Endodermal cell (in vitro differentiated cells): ENCODE data around the gene CCR8. TPM values are rescaled to one million over a fixed set of nuclear protein-coding genes. Genes with fewer than 3 reads are reported as not detected.

Experiments used
- DNase-seq: peaks from one replicate; pipeline ENCODE4 v3.0.0-alpha.2; 2017
- H3K27ac ChIP-seq: 2 replicates; pipeline ENCODE4 v1.5.1; 2013; ENCODE audit warnings: mild to moderate bottlenecking, low read depth, low read length, moderate library complexity
- H3K27me3 ChIP-seq: 2 replicates; pipeline ENCODE4 v1.6.1; 2013; ENCODE audit warnings: mild to moderate bottlenecking, low read length, moderate library complexity; ENCODE audit not compliant: insufficient read depth, control insufficient read depth, poor library complexity, severe bottlenecking
- H3K36me3 ChIP-seq: 2 replicates; pipeline ENCODE4 v1.7.0; 2013; ENCODE audit warnings: mild to moderate bottlenecking, low read length, moderate library complexity; ENCODE audit not compliant: control insufficient read depth, insufficient read depth
- H3K4me1 ChIP-seq: one replicate; pipeline ENCODE4 v1.7.0; 2013; ENCODE audit warnings: low read length; ENCODE audit not compliant: control insufficient read depth, insufficient read depth
- H3K4me3 ChIP-seq: 2 replicates; pipeline ENCODE4 v1.5.1; 2013; ENCODE audit warnings: mild to moderate bottlenecking, low read length, moderate library complexity
- H3K9ac ChIP-seq: 2 replicates; pipeline ENCODE4 v1.6.1; 2013; ENCODE audit warnings: mild to moderate bottlenecking, low read length, moderate library complexity; ENCODE audit not compliant: poor library complexity, severe bottlenecking; ENCODE audit errors: extremely low read depth
- H3K9me3 ChIP-seq: 2 replicates; pipeline ENCODE4 v1.6.1; 2013; ENCODE audit warnings: mild to moderate bottlenecking, low read length, moderate library complexity; ENCODE audit not compliant: control insufficient read depth
- H3K27ac Mint-ChIP-seq: 2 replicates; pipeline ENCODE4 v1.8.0; 2020; ENCODE audit warnings: mixed read lengths
- H3K27me3 Mint-ChIP-seq: 2 replicates; pipeline ENCODE4 v1.8.0; 2021; ENCODE audit warnings: mild to moderate bottlenecking, mixed read lengths; ENCODE audit not compliant: insufficient read depth
- H3K36me3 Mint-ChIP-seq: 2 replicates; pipeline ENCODE4 v1.8.0; 2020; ENCODE audit warnings: low read depth, mixed read lengths
- H3K4me1 Mint-ChIP-seq: 2 replicates; pipeline ENCODE4 v1.8.0; 2020; ENCODE audit warnings: mixed read lengths
- H3K4me3 Mint-ChIP-seq: 2 replicates; pipeline ENCODE4 v1.8.0; 2020; ENCODE audit warnings: mild to moderate bottlenecking, moderate library complexity, mixed read lengths
- H3K9me3 Mint-ChIP-seq: 2 replicates; pipeline ENCODE4 v1.8.0; 2020; ENCODE audit warnings: mild to moderate bottlenecking, mixed read lengths
- WGBS, 2 experiments: methylation state at CpG; one replicate each; pipeline versions ENCODE4 v1.1.5 to v1.1.7; 2013; ENCODE audit warnings: missing lambda C conversion rate in 2 of 2, mixed read lengths in 1 of 2; ENCODE audit not compliant: insufficient coverage in 1 of 2, insufficient read length in 1 of 2; 5-methylcytosine and 5-hydroxymethylcytosine counted together
- total RNA-seq, 2 donors: library from RNA; stranded (reverse); fragmentation: NEBNext Ultra II Directional in 1 of 2; extraction: Animal tissue kit (Norgen Biotek cat#: 25700) in 1 of 2; gene quantifications; 2 replicates in 1 of 2; 3 replicates in 1 of 2; pipeline ENCODE4 v1.2.1, GENCODE V29; 2021
- TF ChIP-seq, protein P1 (sequence below): fragments of 200-600 bp; sonication (generic); conservative IDR thresholded peaks from 2 replicates; pipeline ENCODE4 v1.5.0; 2021; ENCODE audit warnings: antibody characterized with exemption, mild to moderate bottlenecking

CCR8 gene
- total RNA-seq, 2 donors from 2014 or later = 0.22 TPM; not detected in 1

DNA sequence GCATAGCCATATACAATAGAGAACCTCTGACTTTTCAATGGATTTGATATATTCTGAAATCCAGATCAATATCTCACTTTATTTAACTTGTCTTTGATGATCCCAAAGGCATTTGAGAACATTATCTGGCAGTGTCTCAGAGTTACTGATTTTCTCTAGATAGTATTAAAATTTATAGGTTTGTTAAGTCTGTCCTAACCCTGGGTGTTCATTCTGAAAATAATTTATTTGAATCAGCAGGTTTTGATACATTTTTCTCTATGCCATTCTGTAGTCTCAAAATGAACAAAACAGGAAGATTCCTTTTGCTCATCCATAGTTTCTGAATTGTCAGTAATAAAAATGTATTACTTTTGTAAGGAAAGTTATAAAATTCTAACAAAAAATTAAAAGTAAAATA lies 14.3 kb downstream of the CCR8 start:
- TF ChIP-seq, protein P1, sequence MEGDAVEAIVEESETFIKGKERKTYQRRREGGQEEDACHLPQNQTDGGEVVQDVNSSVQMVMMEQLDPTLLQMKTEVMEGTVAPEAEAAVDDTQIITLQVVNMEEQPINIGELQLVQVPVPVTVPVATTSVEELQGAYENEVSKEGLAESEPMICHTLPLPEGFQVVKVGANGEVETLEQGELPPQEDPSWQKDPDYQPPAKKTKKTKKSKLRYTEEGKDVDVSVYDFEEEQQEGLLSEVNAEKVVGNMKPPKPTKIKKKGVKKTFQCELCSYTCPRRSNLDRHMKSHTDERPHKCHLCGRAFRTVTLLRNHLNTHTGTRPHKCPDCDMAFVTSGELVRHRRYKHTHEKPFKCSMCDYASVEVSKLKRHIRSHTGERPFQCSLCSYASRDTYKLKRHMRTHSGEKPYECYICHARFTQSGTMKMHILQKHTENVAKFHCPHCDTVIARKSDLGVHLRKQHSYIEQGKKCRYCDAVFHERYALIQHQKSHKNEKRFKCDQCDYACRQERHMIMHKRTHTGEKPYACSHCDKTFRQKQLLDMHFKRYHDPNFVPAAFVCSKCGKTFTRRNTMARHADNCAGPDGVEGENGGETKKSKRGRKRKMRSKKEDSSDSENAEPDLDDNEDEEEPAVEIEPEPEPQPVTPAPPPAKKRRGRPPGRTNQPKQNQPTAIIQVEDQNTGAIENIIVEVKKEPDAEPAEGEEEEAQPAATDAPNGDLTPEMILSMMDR = no peak
- Histone ChIP-seq H3K4me1 (no peaks in the 10 kb centered on the region), H3K27me3 (no peaks in the 10 kb centered on the region), H3K4me3 (no peak overlapping the region), H3K9me3 (no peaks in the 10 kb centered on the region), H3K36me3 (no peaks in the 10 kb centered on the region), H3K27ac (no peak overlapping the region), H3K9ac (no peak overlapping the region)
- no peak for DNase-seq
- Mint-ChIP-seq H3K36me3 (no peaks in the 10 kb centered on the region), H3K4me1 (peaks cover 8% of the 10 kb centered on the region), H3K27ac (no peak overlapping the region), H3K27me3 (no peaks in the 10 kb centered on the region), H3K9me3 (no peaks in the 10 kb centered on the region), H3K4me3 (no peak overlapping the region)

DNA sequence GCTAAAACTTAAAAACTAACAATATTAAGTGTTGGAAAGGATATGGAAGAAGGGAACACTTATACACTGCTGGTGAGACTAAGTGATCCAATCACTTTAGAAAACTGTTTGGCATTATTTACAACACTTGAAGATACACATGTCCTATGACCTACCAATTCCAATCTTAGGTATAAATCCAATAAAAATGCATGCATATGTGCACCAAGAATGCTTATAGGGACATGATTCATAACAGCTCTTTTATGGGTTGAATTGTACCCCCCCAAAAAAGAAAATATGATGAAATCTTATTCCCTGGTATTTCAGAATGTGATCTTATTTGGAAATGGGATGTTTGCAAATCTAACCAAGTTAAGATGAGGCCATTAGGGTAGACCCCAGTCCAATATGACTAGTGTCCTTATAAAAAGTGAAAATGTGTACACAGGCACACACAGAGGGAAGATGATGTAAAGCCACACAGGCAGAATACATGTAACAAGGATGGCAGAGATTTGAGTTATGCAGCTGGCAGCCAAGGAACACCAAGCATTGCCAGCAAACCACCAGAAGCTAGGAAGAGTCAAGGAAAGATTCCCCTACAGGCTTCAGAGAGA lies 15.3 kb downstream of the CCR8 start:
- Mint-ChIP-seq H3K27me3 (no peaks in the 10 kb centered on the region), H3K4me3 (no peak overlapping the region), H3K9me3 (no peaks in the 10 kb centered on the region), H3K36me3 (no peaks in the 10 kb centered on the region), H3K27ac (no peak overlapping the region), H3K4me1 (peaks cover 17% of the 10 kb centered on the region)
- no peak overlapping the region for H3K4me3 ChIP-seq
- H3K27me3 ChIP-seq = no peaks in the 10 kb centered on the region
- TF ChIP-seq, protein P1 = no peak
- no peaks in the 10 kb centered on the region for H3K36me3 ChIP-seq
- H3K9me3 ChIP-seq = no peaks in the 10 kb centered on the region
- DNase-seq = no peak
- H3K9ac ChIP-seq = no peak overlapping the region
- no peak overlapping the region for H3K27ac ChIP-seq
- H3K4me1 ChIP-seq = no peaks in the 10 kb centered on the region

DNA sequence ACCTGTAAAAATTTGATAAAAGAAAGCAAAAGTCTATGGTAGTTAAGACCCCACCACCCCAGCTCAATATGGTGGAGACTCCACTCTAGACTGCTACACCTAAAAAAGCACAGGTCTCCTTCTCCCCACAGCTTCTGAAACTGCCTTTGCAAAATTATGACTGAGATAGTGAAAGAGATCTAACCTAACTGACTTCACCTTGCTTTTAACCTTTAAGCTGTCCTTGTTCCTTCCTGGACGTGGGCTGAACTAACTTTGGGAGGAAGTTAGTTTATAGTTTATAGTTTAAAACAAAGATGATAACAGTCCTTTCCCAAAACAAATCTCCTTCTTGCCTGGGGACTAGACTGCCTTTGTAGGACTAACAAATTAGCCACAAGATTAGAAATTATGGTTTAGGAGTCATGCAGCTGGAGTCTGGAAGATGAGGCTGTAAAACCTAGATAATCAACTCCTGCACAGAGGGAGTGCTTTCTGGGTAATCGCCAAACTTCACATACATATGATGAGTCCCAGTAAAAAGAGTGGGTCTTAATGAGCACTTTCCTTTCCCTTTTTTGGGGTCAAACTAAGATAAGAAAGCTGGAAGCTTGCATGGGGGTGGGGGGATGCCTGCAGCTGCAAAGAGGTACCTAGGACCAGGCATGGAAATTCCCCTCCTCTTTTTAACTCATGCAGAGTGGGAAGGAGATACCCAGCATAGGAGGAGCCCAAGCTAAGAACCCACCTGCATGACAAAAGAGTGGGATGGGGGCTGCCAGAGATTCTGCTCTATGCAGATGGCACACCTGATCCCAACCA lies 17.5 kb downstream of the CCR8 start:
- Histone ChIP-seq H3K9me3 (no peaks in the 10 kb centered on the region), H3K27ac (no peak overlapping the region), H3K36me3 (no peaks in the 10 kb centered on the region), H3K9ac (no peak overlapping the region), H3K27me3 (no peaks in the 10 kb centered on the region), H3K4me1 (no peaks in the 10 kb centered on the region), H3K4me3 (no peak overlapping the region)
- no peak for DNase-seq
- H3K4me1 Mint-ChIP-seq = peaks cover 17% of the 10 kb centered on the region
- H3K27me3 Mint-ChIP-seq = no peaks in the 10 kb centered on the region
- H3K9me3 Mint-ChIP-seq = no peaks in the 10 kb centered on the region
- no peak overlapping the region for H3K4me3 Mint-ChIP-seq
- no peaks in the 10 kb centered on the region for H3K36me3 Mint-ChIP-seq
- 80 to 86% methylated on average over 1 of the region's 2 CpGs for WGBS, 2 experiments
- no peak overlapping the region for H3K27ac Mint-ChIP-seq
- TF ChIP-seq, protein P1 = no peak
